GM23248 (cell line): ENCODE results near the gene HSD11B1. TPM values are rescaled to one million over a fixed set of nuclear protein-coding genes. Genes with fewer than 3 reads are reported as not detected.

ENCODE experiments used
- DNase-seq: peaks from one replicate; pipeline ENCODE4 v3.0.0-alpha.2; 2015
- H2AFZ ChIP-seq: fragments of 200-600 bp; sonication (generic); 2 replicates; pipeline ENCODE4 v1.6.1; 2016; ENCODE audit warnings: antibody characterized with exemption
- H3F3A ChIP-seq: fragments of 200-600 bp; sonication (generic); 2 replicates; pipeline ENCODE4 v1.6.1; 2016; ENCODE audit warnings: mild to moderate bottlenecking, antibody characterized with exemption, mixed run types; ENCODE audit not compliant: insufficient read depth
- H3K27ac ChIP-seq: fragments of 200-600 bp; sonication (generic); 2 replicates; pipeline ENCODE4 v1.5.1; 2016; ENCODE audit warnings: mild to moderate bottlenecking
- H3K27me3 ChIP-seq: fragments of 200-600 bp; sonication (generic); replicated peaks from 2 replicates; pipeline ENCODE4 v1.6.1; 2016; ENCODE audit warnings: mild to moderate bottlenecking; ENCODE audit not compliant: insufficient read depth
- H3K36me3 ChIP-seq: fragments of 200-600 bp; sonication (generic); 2 replicates; pipeline ENCODE4 v1.6.1; 2016; ENCODE audit warnings: low read depth, mild to moderate bottlenecking
- H3K4me1 ChIP-seq: fragments of 200-600 bp; sonication (generic); 2 replicates; pipeline ENCODE4 v1.6.1; 2016; ENCODE audit warnings: mild to moderate bottlenecking; ENCODE audit not compliant: insufficient read depth
- H3K4me2 ChIP-seq: fragments of 200-600 bp; sonication (generic); one replicate; pipeline ENCODE4 v1.6.1; 2016; ENCODE audit warnings: mild to moderate bottlenecking; ENCODE audit not compliant: unreplicated experiment
- H3K4me3 ChIP-seq: fragments of 200-600 bp; sonication (generic); 2 replicates; pipeline ENCODE4 v1.5.1; 2016; ENCODE audit warnings: mild to moderate bottlenecking
- H3K79me2 ChIP-seq: fragments of 200-600 bp; sonication (generic); 2 replicates; pipeline ENCODE4 v1.6.1; 2016; ENCODE audit warnings: mild to moderate bottlenecking; ENCODE audit not compliant: insufficient read depth
- H3K9ac ChIP-seq: fragments of 200-600 bp; sonication (generic); 2 replicates; pipeline ENCODE4 v1.6.1; 2016; ENCODE audit warnings: mild to moderate bottlenecking
- H3K9me2 ChIP-seq: fragments of 200-600 bp; sonication (generic); 2 replicates; pipeline ENCODE4 v1.6.1; 2016; ENCODE audit warnings: mixed run types, mild to moderate bottlenecking, moderate library complexity; ENCODE audit not compliant: insufficient read depth
- H3K9me3 ChIP-seq: fragments of 200-600 bp; sonication (generic); one replicate; pipeline ENCODE4 v1.6.1; 2017; ENCODE audit warnings: low read depth
- H4K20me1 ChIP-seq: fragments of 200-600 bp; sonication (generic); 2 replicates; pipeline ENCODE4 v1.6.0; 2016; ENCODE audit not compliant: insufficient read depth
- EZH2 ChIP-seq: fragments of 200-600 bp; sonication (generic); IDR thresholded peaks from 2 replicates; pipeline ENCODE4 v1.6.1; 2018; ENCODE audit warnings: antibody characterized with exemption, mild to moderate bottlenecking; ENCODE audit not compliant: insufficient read depth, poor library complexity, severe bottlenecking
- EZH2phosphoT487 ChIP-seq: fragments of 200-600 bp; sonication (generic); IDR thresholded peaks from 2 replicates; pipeline ENCODE4 v1.6.1; 2018; ENCODE audit warnings: antibody characterized with exemption, moderate library complexity, mild to moderate bottlenecking, low read depth; ENCODE audit not compliant: insufficient read depth
- WGBS, 2 experiments: methylation state at CpG; one replicate each; pipeline ENCODE4 v1.1.6; 2015 to 2017; ENCODE audit warnings: low lambda C conversion rate in 2 of 2, low coverage in 1 of 2; ENCODE audit errors: missing lambda C conversion rate in 2 of 2; 5-methylcytosine and 5-hydroxymethylcytosine counted together
- in situ Hi-C: fragments of 300-500 bp; cut with MboI; formaldehyde crosslinking; loops from 2 replicates; pipeline ENCODE4 v1.15.0; 2020
- polyA plus RNA-seq: library from polyadenylated mRNA; unstranded; fragments of >200 nt; fragmentation: Nextera tagmentation; extraction: Ambion mirVana; gene quantifications from 2 replicates; pipeline ENCODE4 v1.2.1, GENCODE V29; 2016
- total RNA-seq: library from RNA; depleted of rRNA; stranded (reverse); fragments of >200 nt; shearing (Covaris generic); gene quantifications from 2 replicates; pipeline ENCODE4 v1.2.3, GENCODE V29; 2014

HSD11B1 gene
- total and polyA plus RNA-seq, 2 experiments from 2014 or later: 0.54 to 1.0 TPM

- H3K4me3 ChIP-seq: no peak overlapping the region
- in situ Hi-C loops: no loop called here
- no peaks in the 10 kb centered on the region for H3K36me3 ChIP-seq
- no peak for DNase-seq
- TF ChIP-seq EZH2phosphoT487 (no peak), EZH2 (no peak)
- WGBS, 2 experiments: 25 to 29% methylated on average over 3 of the region's 3 CpGs
- no peaks in the 10 kb centered on the region for H3K4me1 ChIP-seq
- no peaks in the 10 kb centered on the region for H3K9me2 ChIP-seq
- H2AFZ ChIP-seq: no peak overlapping the region
- no peaks in the 10 kb centered on the region for H3F3A ChIP-seq
- H3K9ac ChIP-seq: no peak overlapping the region
- H3K4me2 ChIP-seq: no peak overlapping the region
- no peaks in the 10 kb centered on the region for H3K79me2 ChIP-seq
- no peaks in the 10 kb centered on the region for H4K20me1 ChIP-seq
- H3K9me3 ChIP-seq: no peaks in the 10 kb centered on the region
- no peak overlapping the region for H3K27ac ChIP-seq
- H3K27me3 ChIP-seq: no peaks in the 10 kb centered on the region
Measured at GRCh38 chr1:209723756-209724693, 19.4 kb downstream of the HSD11B1 start.

- Histone ChIP-seq H3K27ac (no peak overlapping the region), H3K27me3 (no peaks in the 10 kb centered on the region), H3K4me2 (no peak overlapping the region), H3F3A (no peaks in the 10 kb centered on the region), H2AFZ (no peak overlapping the region), H3K4me3 (no peak overlapping the region), H4K20me1 (no peaks in the 10 kb centered on the region), H3K36me3 (no peaks in the 10 kb centered on the region), H3K4me1 (no peaks in the 10 kb centered on the region), H3K9me2 (no peaks in the 10 kb centered on the region), H3K79me2 (no peaks in the 10 kb centered on the region), H3K9ac (no peak overlapping the region), H3K9me3 (no peaks in the 10 kb centered on the region)
- WGBS, 2 experiments: 42 to 46% methylated on average over 2 of the region's 2 CpGs
- TF ChIP-seq EZH2 (no peak), EZH2phosphoT487 (no peak)
- in situ Hi-C loops: no loop called here
- DNase-seq: no peak
Measured at GRCh38 chr1:209727286-209727685, 22.6 kb downstream of the HSD11B1 start.

DNA sequence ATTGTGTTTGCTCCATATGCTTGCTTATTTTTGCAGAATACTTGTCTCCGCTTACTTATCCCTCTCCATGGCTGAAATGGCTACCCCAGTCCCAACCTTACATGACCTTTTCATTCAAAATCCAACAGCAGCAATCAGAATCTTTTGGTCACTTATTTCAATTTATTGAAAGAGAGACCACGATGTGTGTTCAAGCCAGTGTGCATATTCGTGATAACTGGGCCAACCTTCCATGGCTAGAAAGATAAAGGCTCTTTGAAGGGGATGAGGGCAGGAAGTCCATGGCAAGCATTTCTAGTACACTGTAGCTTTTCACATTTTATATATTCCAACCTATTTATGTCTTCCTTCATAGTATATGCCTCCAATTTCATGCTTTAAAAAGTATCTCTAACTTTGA is 23.1 kb downstream of the HSD11B1 start:
- H3K4me3 ChIP-seq: no peak overlapping the region
- H3K4me1 ChIP-seq: no peaks in the 10 kb centered on the region; the same call in 1 of the 2 replicates
- no peaks in the 10 kb centered on the region for H3F3A ChIP-seq
- H3K79me2 ChIP-seq: no peaks in the 10 kb centered on the region
- H3K9ac ChIP-seq: no peak overlapping the region
- H3K27ac ChIP-seq: no peak overlapping the region
- H3K27me3 ChIP-seq: no peaks in the 10 kb centered on the region
- WGBS, 2 experiments: 72% methylated on average over 3 of the region's 3 CpGs
- H3K4me2 ChIP-seq: no peak overlapping the region
- TF ChIP-seq EZH2 (no peak), EZH2phosphoT487 (no peak)
- H3K9me2 ChIP-seq: no peaks in the 10 kb centered on the region
- no peak overlapping the region for H2AFZ ChIP-seq
- no peaks in the 10 kb centered on the region for H3K36me3 ChIP-seq
- no peak for DNase-seq
- H4K20me1 ChIP-seq: no peaks in the 10 kb centered on the region
- in situ Hi-C loops: no loop called here
- H3K9me3 ChIP-seq: no peaks in the 10 kb centered on the region

GRCh38 chr1:209728466-209728865 is 23.8 kb downstream of the HSD11B1 start:
- Histone ChIP-seq H3K4me1 (peaks cover 6% of the 10 kb centered on the region), H3K4me3 (no peak overlapping the region), H3F3A (0 out of 2 replicates have a peak, but pooled peaks cover 6% of the 10 kb centered on the region), H3K36me3 (no peaks in the 10 kb centered on the region), H4K20me1 (no peaks in the 10 kb centered on the region), H3K27ac (no peak overlapping the region), H3K27me3 (no peaks in the 10 kb centered on the region), H3K9me2 (no peaks in the 10 kb centered on the region), H3K4me2 (no peak overlapping the region), H3K9ac (no peak overlapping the region), H2AFZ (no peak overlapping the region), H3K9me3 (no peaks in the 10 kb centered on the region), H3K79me2 (no peaks in the 10 kb centered on the region)
- in situ Hi-C loops: no loop called here
- no peak for TF ChIP-seq EZH2
- no peak for TF ChIP-seq EZH2phosphoT487
- no peak for DNase-seq
- WGBS, 2 experiments: 0 to 9% methylated on average over 1 of the region's 1 CpG
